Fibroblast of the aortic adventitia (primary cell): ENCODE results near the gene GNPDA1. TPM values are rescaled to one million over a fixed set of nuclear protein-coding genes. Genes with fewer than 3 reads are reported as not detected.

ENCODE experiments used
- DNase-seq: peaks from one replicate; pipeline ENCODE4 v3.0.0-alpha.2; 2010; ENCODE audit warnings: low read depth
- H3K4me3 ChIP-seq: 2 replicates; pipeline ENCODE4 v1.5.1; 2011; ENCODE audit warnings: low read depth, mild to moderate bottlenecking, control low read depth, low read length, moderate library complexity
- total RNA-seq: library from RNA; depleted of rRNA; stranded (reverse); fragments of >200 nt; gene quantifications from 2 replicates; pipeline ENCODE4 v1.2.3, GENCODE V29; 2012; ENCODE audit warnings: low replicate concordance
- TF ChIP-seq, protein P1 (sequence below): IDR thresholded peaks from 2 replicates; pipeline ENCODE4 v1.5.1; 2011; ENCODE audit warnings: mild to moderate bottlenecking, low read length, control low read depth, inconsistent platforms; ENCODE audit not compliant: insufficient read depth

GNPDA1 gene
- total RNA-seq, 1 donor: 62.3 TPM

DNA sequence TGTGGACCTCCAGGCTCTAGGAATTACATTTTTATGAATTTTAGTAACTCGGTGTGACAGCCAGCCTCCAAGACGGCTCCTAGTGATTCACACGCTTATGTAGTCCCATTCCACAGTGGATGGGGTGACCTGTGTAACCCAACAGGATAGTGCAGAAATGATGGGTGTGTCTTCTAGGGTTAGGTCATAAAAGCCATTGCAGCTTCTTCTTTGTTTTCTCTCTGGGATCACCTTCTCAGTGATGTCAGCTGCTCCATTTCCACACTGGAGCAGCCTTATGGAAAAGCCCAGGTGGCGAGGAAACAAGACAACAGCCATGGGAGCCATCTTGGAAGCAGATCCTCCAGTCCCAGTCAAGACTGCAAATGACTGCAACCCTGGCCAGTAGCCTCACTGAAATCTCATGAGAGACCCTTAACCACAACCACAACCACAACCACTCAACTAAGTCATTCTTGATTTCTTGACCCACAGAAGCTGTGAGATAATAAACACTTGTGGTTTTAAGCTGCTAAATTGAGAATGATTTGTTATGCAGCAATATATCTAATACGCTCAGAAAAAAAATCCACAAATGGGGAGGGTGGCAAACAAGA, 5.1 kb upstream of the GNPDA1 start:
- peak; percentile 37 for DNase-seq
- TF ChIP-seq, protein P1, sequence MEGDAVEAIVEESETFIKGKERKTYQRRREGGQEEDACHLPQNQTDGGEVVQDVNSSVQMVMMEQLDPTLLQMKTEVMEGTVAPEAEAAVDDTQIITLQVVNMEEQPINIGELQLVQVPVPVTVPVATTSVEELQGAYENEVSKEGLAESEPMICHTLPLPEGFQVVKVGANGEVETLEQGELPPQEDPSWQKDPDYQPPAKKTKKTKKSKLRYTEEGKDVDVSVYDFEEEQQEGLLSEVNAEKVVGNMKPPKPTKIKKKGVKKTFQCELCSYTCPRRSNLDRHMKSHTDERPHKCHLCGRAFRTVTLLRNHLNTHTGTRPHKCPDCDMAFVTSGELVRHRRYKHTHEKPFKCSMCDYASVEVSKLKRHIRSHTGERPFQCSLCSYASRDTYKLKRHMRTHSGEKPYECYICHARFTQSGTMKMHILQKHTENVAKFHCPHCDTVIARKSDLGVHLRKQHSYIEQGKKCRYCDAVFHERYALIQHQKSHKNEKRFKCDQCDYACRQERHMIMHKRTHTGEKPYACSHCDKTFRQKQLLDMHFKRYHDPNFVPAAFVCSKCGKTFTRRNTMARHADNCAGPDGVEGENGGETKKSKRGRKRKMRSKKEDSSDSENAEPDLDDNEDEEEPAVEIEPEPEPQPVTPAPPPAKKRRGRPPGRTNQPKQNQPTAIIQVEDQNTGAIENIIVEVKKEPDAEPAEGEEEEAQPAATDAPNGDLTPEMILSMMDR: no peak
- H3K4me3 ChIP-seq: no peak overlapping the region

- no peak overlapping the region for H3K4me3 ChIP-seq
- TF ChIP-seq, protein P1: no peak
- DNase-seq: no peak
These were observed 3.7 kb upstream of the GNPDA1 start for GRCh38 chr5:142016556-142016955.

- TF ChIP-seq, protein P1: no peak
- peak; percentile 40 for DNase-seq
These were observed 3.1 kb upstream of the GNPDA1 start for GRCh38 chr5:142015781-142016533.

GRCh38 chr5:142014911-142015584, 2.2 kb upstream of the GNPDA1 start:
- peak; percentile 68 for DNase-seq
- H3K4me3 ChIP-seq: no peak overlapping the region
- TF ChIP-seq, protein P1: peak; percentile 38

More at GRCh38 chr5:142015781-142016533, 3.1 kb upstream of the GNPDA1 start:
- H3K4me3 ChIP-seq: no peak overlapping the region

GRCh38 chr5:142013734-142014521, 1.1 kb upstream of the GNPDA1 start:
- peak; percentile 63 for DNase-seq
- no peak overlapping the region for H3K4me3 ChIP-seq
- TF ChIP-seq, protein P1: no peak

DNA sequence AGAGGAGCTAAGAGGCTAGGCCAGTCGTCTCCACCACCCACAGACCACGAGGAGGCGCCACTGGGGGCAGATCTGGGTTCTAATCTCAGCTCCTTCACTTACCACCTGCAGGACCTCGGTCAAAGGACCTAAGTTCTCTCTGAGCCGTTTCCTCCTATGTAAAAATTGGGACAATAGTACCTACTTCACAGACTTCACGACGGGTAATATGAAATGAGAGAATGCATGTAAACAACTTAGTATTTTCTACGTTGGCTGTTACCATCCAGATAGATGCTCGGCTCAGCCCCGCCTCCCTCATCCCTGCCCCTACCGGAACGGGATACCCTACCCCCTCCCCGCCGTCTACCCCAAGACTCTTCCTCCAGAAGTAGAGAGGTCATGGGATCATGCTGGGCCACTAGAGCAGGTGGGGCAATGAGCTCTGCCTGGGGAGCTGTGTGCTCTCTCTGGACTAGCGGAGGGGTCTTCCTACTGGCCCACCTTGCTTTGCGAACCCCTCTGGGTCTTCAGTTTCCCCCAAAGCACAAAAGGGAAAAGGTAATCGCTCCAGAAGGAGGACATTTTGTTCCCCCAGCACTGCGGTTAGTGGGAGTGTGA, 541 bp downstream of the GNPDA1 start:
- TF ChIP-seq, protein P1: peak; percentile 63
- peak; percentile 57 for DNase-seq
- H3K4me3 ChIP-seq: peak overlapping the region; percentile 81
